Endodermal cell (in vitro differentiated cells): ENCODE data around the gene CXCR4. TPM values are rescaled to one million over a fixed set of nuclear protein-coding genes. Genes with fewer than 3 reads are reported as not detected.

Experiments used
- DNase-seq: peaks from one replicate; pipeline ENCODE4 v3.0.0-alpha.2; 2017
- H3K27ac ChIP-seq: 2 replicates; pipeline ENCODE4 v1.5.1; 2013; ENCODE audit warnings: mild to moderate bottlenecking, low read depth, low read length, moderate library complexity
- H3K27me3 ChIP-seq: 2 replicates; pipeline ENCODE4 v1.6.1; 2013; ENCODE audit warnings: mild to moderate bottlenecking, low read length, moderate library complexity; ENCODE audit not compliant: insufficient read depth, control insufficient read depth, poor library complexity, severe bottlenecking
- H3K36me3 ChIP-seq: 2 replicates; pipeline ENCODE4 v1.7.0; 2013; ENCODE audit warnings: mild to moderate bottlenecking, low read length, moderate library complexity; ENCODE audit not compliant: control insufficient read depth, insufficient read depth
- H3K4me1 ChIP-seq: one replicate; pipeline ENCODE4 v1.7.0; 2013; ENCODE audit warnings: low read length; ENCODE audit not compliant: control insufficient read depth, insufficient read depth
- H3K4me3 ChIP-seq: 2 replicates; pipeline ENCODE4 v1.5.1; 2013; ENCODE audit warnings: mild to moderate bottlenecking, low read length, moderate library complexity
- H3K9ac ChIP-seq: 2 replicates; pipeline ENCODE4 v1.6.1; 2013; ENCODE audit warnings: mild to moderate bottlenecking, low read length, moderate library complexity; ENCODE audit not compliant: poor library complexity, severe bottlenecking; ENCODE audit errors: extremely low read depth
- H3K9me3 ChIP-seq: 2 replicates; pipeline ENCODE4 v1.6.1; 2013; ENCODE audit warnings: mild to moderate bottlenecking, low read length, moderate library complexity; ENCODE audit not compliant: control insufficient read depth
- H3K27ac Mint-ChIP-seq: 2 replicates; pipeline ENCODE4 v1.8.0; 2020; ENCODE audit warnings: mixed read lengths
- H3K27me3 Mint-ChIP-seq: 2 replicates; pipeline ENCODE4 v1.8.0; 2021; ENCODE audit warnings: mild to moderate bottlenecking, mixed read lengths; ENCODE audit not compliant: insufficient read depth
- H3K36me3 Mint-ChIP-seq: 2 replicates; pipeline ENCODE4 v1.8.0; 2020; ENCODE audit warnings: low read depth, mixed read lengths
- H3K4me1 Mint-ChIP-seq: 2 replicates; pipeline ENCODE4 v1.8.0; 2020; ENCODE audit warnings: mixed read lengths
- H3K4me3 Mint-ChIP-seq: 2 replicates; pipeline ENCODE4 v1.8.0; 2020; ENCODE audit warnings: mild to moderate bottlenecking, moderate library complexity, mixed read lengths
- H3K9me3 Mint-ChIP-seq: 2 replicates; pipeline ENCODE4 v1.8.0; 2020; ENCODE audit warnings: mild to moderate bottlenecking, mixed read lengths
- CTCF ChIP-seq: fragments of 200-600 bp; sonication (generic); conservative IDR thresholded peaks from 2 replicates; pipeline ENCODE4 v1.5.0; 2021; ENCODE audit warnings: antibody characterized with exemption, mild to moderate bottlenecking
- WGBS, 2 experiments: methylation state at CpG; one replicate each; pipeline versions ENCODE4 v1.1.5 to v1.1.7; 2013; ENCODE audit warnings: missing lambda C conversion rate in 2 of 2, mixed read lengths in 1 of 2; ENCODE audit not compliant: insufficient coverage in 1 of 2, insufficient read length in 1 of 2; 5-methylcytosine and 5-hydroxymethylcytosine counted together
- long read RNA-seq, 4 experiments: library from polyadenylated mRNA in 2 of 4; library from RNA in 1 of 4; library from capped mRNA in 1 of 4; stranded (forward) in 3 of 4; unstranded in 1 of 4; transcript quantifications; one replicate each; pipeline ENCODE4 v2.0.0, GENCODE V29; 2020 to 2021; ENCODE audit warnings: inconsistent platforms in 1 of 4
- polyA plus RNA-seq, 2 experiments: library from polyadenylated mRNA; stranded (reverse); fragments of 50-300 nt; gene quantifications; one replicate each; pipeline ENCODE4 v1.2.3, GENCODE V29; 2013
- total RNA-seq, 2 donors: library from RNA; stranded (reverse); fragmentation: NEBNext Ultra II Directional in 1 of 2; extraction: Animal tissue kit (Norgen Biotek cat#: 25700) in 1 of 2; gene quantifications; 2 replicates in 1 of 2; 3 replicates in 1 of 2; pipeline ENCODE4 v1.2.1, GENCODE V29; 2021

CXCR4 gene
- 100 to 1,000 TPM; 287 to 454 TPM for total RNA-seq
- polyA plus RNA-seq (2013, experiment 1 of 2), result 303 TPM
- 293 TPM for polyA plus RNA-seq (2013, experiment 2 of 2)
- long read RNA-seq, experiment 1, transcript CXCR4-202 (1 exons, 1,895 nt), result minor isoform, 44 of 149 reads
- long read RNA-seq, experiment 1, transcript CXCR4-201 (2 exons, 1,682 nt), result major isoform, 92 of 149 reads
- long read RNA-seq, experiment 1, partial matches to known transcripts, result 0 of 149 reads
- long read RNA-seq, experiment 1, other reads (novel, unspliced or antisense), result 13 of 149 reads
- long read RNA-seq, experiment 2, transcript CXCR4-202 (1 exons, 1,895 nt), result minor isoform, 36 of 362 reads
- long read RNA-seq, experiment 2, transcript CXCR4-201 (2 exons, 1,682 nt), result major isoform, 321 of 362 reads
- long read RNA-seq, experiment 2, partial matches to known transcripts, result 0 of 362 reads
- long read RNA-seq, experiment 2, other reads (novel, unspliced or antisense), result 5 of 362 reads
- long read RNA-seq, experiment 3, transcript CXCR4-202 (1 exons, 1,895 nt), result minor isoform, 26 of 2,601 reads
- long read RNA-seq, experiment 3, transcript CXCR4-201 (2 exons, 1,682 nt), result major isoform, 2,549 of 2,601 reads
- long read RNA-seq, experiment 3, partial matches to known transcripts, result 0 of 2,601 reads
- long read RNA-seq, experiment 3, other reads (novel, unspliced or antisense), result 26 of 2,601 reads
- long read RNA-seq, experiment 4, transcript CXCR4-201 (2 exons, 1,682 nt), result major isoform, 1,093 of 1,104 reads
- long read RNA-seq, experiment 4, partial matches to known transcripts, result 0 of 1,104 reads
- long read RNA-seq, experiment 4, other reads (novel, unspliced or antisense), result 9 of 1,104 reads

GRCh38 chr2:136117909-136118818 is at the start of gene CXCR4:
Gene CXCR4, minus strand, starts transcription at chr2:136118149. Its CDS starts 89 bp downstream, at chr2:136118060.
- H3K27me3 Mint-ChIP-seq, result peaks cover 31% of the 10 kb centered on the region
- H3K4me3 Mint-ChIP-seq, result peak within 1 kb of the TSS; percentile 98
- peak; percentile 75 for TF ChIP-seq CTCF
- peaks cover 4% of the 10 kb centered on the region for H3K4me1 ChIP-seq
- H3K36me3 Mint-ChIP-seq, result peaks cover 41% of the 10 kb centered on the region
- H3K27ac Mint-ChIP-seq, result peak within 1 kb of the TSS; percentile 97
- H3K27me3 ChIP-seq, result no peaks in the 10 kb centered on the region
- DNase-seq, result peak; percentile 95
- peaks cover 55% of the 10 kb centered on the region for H3K4me1 Mint-ChIP-seq
- 0% methylated on average over 13 to 50 of the region's 50 CpGs for WGBS, 2 experiments
- H3K27ac ChIP-seq, result peak within 1 kb of the TSS; percentile 87
- H3K9me3 ChIP-seq, result no peaks in the 10 kb centered on the region
- peaks cover 38% of the 10 kb centered on the region for H3K36me3 ChIP-seq
- peak within 1 kb of the TSS; percentile 98 for H3K4me3 ChIP-seq
- no peaks in the 10 kb centered on the region for H3K9me3 Mint-ChIP-seq
- peak within 1 kb of the TSS; percentile 97 for H3K9ac ChIP-seq

GRCh38 chr2:136164280-136164776 is 46.4 kb upstream of the CXCR4 start:
- no peak for DNase-seq

More at GRCh38 chr2:136164280-136164776, 46.4 kb upstream of the CXCR4 start:
- Mint-ChIP-seq H3K36me3 (no peaks in the 10 kb centered on the region), H3K4me1 (peaks cover 21% of the 10 kb centered on the region), H3K9me3 (no peaks in the 10 kb centered on the region), H3K27ac (no peak overlapping the region), H3K27me3 (no peaks in the 10 kb centered on the region), H3K4me3 (no peak overlapping the region)
- no peaks in the 10 kb centered on the region for H3K36me3 ChIP-seq
- no peak overlapping the region for H3K9ac ChIP-seq
- peaks cover 8% of the 10 kb centered on the region for H3K4me1 ChIP-seq
- no peaks in the 10 kb centered on the region for H3K9me3 ChIP-seq
- H3K27ac ChIP-seq, result no peak overlapping the region
- no peak overlapping the region for H3K4me3 ChIP-seq
- TF ChIP-seq CTCF, result no peak
- H3K27me3 ChIP-seq, result no peaks in the 10 kb centered on the region
- WGBS, 2 experiments, result 90 to 93% methylated on average over 3 to 5 of the region's 5 CpGs
